Liver (tissue), 9 donors: ENCODE results near the gene RETREG1. TPM values are rescaled to one million over a fixed set of nuclear protein-coding genes. Genes with fewer than 3 reads are reported as not detected.

Experiments used
- DNase-seq: peaks from one replicate; pipeline ENCODE4 v3.0.0-alpha.2; 2017; ENCODE audit warnings: low spot score
- H3K27ac ChIP-seq, 2 donors: one replicate each; pipeline ENCODE4 v1.7.0; 2013; ENCODE audit warnings: inconsistent platforms in 2 of 2, low read length in 2 of 2, control low read depth in 1 of 2, low read depth in 1 of 2, mild to moderate bottlenecking in 1 of 2
- H3K27me3 ChIP-seq, 4 donors: one replicate each; pipeline versions ENCODE4 v1.6.1 to v1.7.0; 2013; ENCODE audit warnings: low read length in 3 of 4, inconsistent platforms in 1 of 4, mild to moderate bottlenecking in 1 of 4, moderate library complexity in 1 of 4; ENCODE audit not compliant: control insufficient read depth in 4 of 4, insufficient read depth in 4 of 4
- H3K36me3 ChIP-seq, 4 donors: one replicate each; pipeline versions ENCODE4 v1.6.1 to v1.7.0; 2013; ENCODE audit warnings: low read length in 3 of 4, mild to moderate bottlenecking in 3 of 4, low read depth in 1 of 4, moderate library complexity in 1 of 4; ENCODE audit not compliant: control insufficient read depth in 4 of 4, insufficient read depth in 3 of 4
- H3K4me1 ChIP-seq, 4 donors: one replicate each; pipeline versions ENCODE4 v1.6.1 to v1.7.0; 2013; ENCODE audit warnings: low read length in 3 of 4, mild to moderate bottlenecking in 3 of 4, moderate library complexity in 1 of 4; ENCODE audit not compliant: control insufficient read depth in 4 of 4, insufficient read depth in 4 of 4
- H3K4me3 ChIP-seq, 3 donors: one replicate each; pipeline versions ENCODE4 v1.6.1 to v1.7.0; 2013; ENCODE audit warnings: low read length in 3 of 3, control low read depth in 1 of 3, low read depth in 1 of 3, mild to moderate bottlenecking in 1 of 3
- H3K9ac ChIP-seq, 2 donors: one replicate each; pipeline ENCODE4 v1.7.0; 2013; ENCODE audit warnings: low read length in 2 of 2, mild to moderate bottlenecking in 2 of 2, moderate library complexity in 2 of 2, control low read depth in 1 of 2, low read depth in 1 of 2
- H3K9me3 ChIP-seq, 4 donors: one replicate each; pipeline versions ENCODE4 v1.6.1 to v1.7.0; 2013; ENCODE audit warnings: low read length in 3 of 4; ENCODE audit not compliant: control insufficient read depth in 4 of 4
- ATF3 ChIP-seq: IDR thresholded peaks from 2 replicates; pipeline ENCODE4 v1.6.1; 2016; ENCODE audit warnings: antibody characterized with exemption
- CTCF ChIP-seq: fragments of 150-350 bp; IDR thresholded peaks from 2 replicates; pipeline ENCODE4 v1.5.1; 2017; ENCODE audit warnings: improper control_type of control experiment, low read depth, low read length; ENCODE audit not compliant: missing input control
- EGR1 ChIP-seq, 2 donors: IDR thresholded peaks; 2 replicates each; pipeline ENCODE4 v1.6.1; 2016 to 2018; ENCODE audit warnings: antibody characterized with exemption in 2 of 2, low read depth in 2 of 2
- FOXA1 ChIP-seq: IDR thresholded peaks from 2 replicates; pipeline ENCODE4 v1.6.1; 2016; ENCODE audit warnings: antibody characterized with exemption
- FOXA2 ChIP-seq: IDR thresholded peaks from 2 replicates; pipeline ENCODE4 v1.6.1; 2016; ENCODE audit warnings: antibody characterized with exemption
- GABPA ChIP-seq, 2 donors: IDR thresholded peaks in 1 of 2; conservative IDR thresholded peaks in 1 of 2; 2 replicates each; pipeline ENCODE4 v1.6.1; 2016; ENCODE audit warnings: antibody characterized with exemption in 2 of 2, mild to moderate bottlenecking in 1 of 2, moderate library complexity in 1 of 2
- HNF4A ChIP-seq, 2 donors: conservative IDR thresholded peaks; 2 replicates each; pipeline ENCODE4 v1.6.1; 2016; ENCODE audit warnings: antibody characterized with exemption in 2 of 2, mild to moderate bottlenecking in 2 of 2
- HNF4G ChIP-seq: IDR thresholded peaks from 2 replicates; pipeline ENCODE4 v1.6.1; 2016; ENCODE audit warnings: antibody characterized with exemption
- JUND ChIP-seq, 2 donors: IDR thresholded peaks; 2 replicates each; pipeline ENCODE4 v1.6.1; 2016; ENCODE audit warnings: antibody characterized with exemption in 2 of 2
- NR2F2 ChIP-seq: IDR thresholded peaks from 2 replicates; pipeline ENCODE4 v1.6.1; 2016; ENCODE audit warnings: antibody characterized with exemption
- RAD21 ChIP-seq, 2 donors: IDR thresholded peaks; 2 replicates each; pipeline ENCODE4 v1.6.1; 2016; ENCODE audit warnings: antibody characterized with exemption in 2 of 2, mild to moderate bottlenecking in 2 of 2
- RXRA ChIP-seq, 2 donors: IDR thresholded peaks; 2 replicates each; pipeline ENCODE4 v1.6.1; 2017 to 2018; ENCODE audit warnings: antibody characterized with exemption in 2 of 2, mild to moderate bottlenecking in 1 of 2
- SP1 ChIP-seq: IDR thresholded peaks from 2 replicates; pipeline ENCODE4 v1.6.1; 2018; ENCODE audit warnings: antibody characterized with exemption, mild to moderate bottlenecking
- TAF1 ChIP-seq: conservative IDR thresholded peaks from 2 replicates; pipeline ENCODE4 v1.6.1; 2016; ENCODE audit warnings: antibody characterized with exemption, mild to moderate bottlenecking
- YY1 ChIP-seq: IDR thresholded peaks from 2 replicates; pipeline ENCODE4 v1.6.1; 2016; ENCODE audit warnings: antibody characterized with exemption, mild to moderate bottlenecking
- ZBTB33 ChIP-seq: IDR thresholded peaks from 2 replicates; pipeline ENCODE4 v1.6.1; 2016; ENCODE audit warnings: antibody characterized with exemption
- WGBS: extraction: QIAGEN DNeasy Blood & Tissue Kit; methylation state at CpG from one replicate; pipeline ENCODE4 v1.1.7; 2013; 5-methylcytosine and 5-hydroxymethylcytosine counted together
- polyA plus RNA-seq, 2 donors: library from polyadenylated mRNA; stranded (reverse) in 1 of 2; unstranded in 1 of 2; fragments of 200-250 nt in 1 of 2; fragments of >200 nt in 1 of 2; fragmentation: Nextera tagmentation in 1 of 2; extraction: Ambion mirVana in 1 of 2; gene quantifications; one replicate each; pipeline versions ENCODE4 v1.2.1 to v1.2.3, GENCODE V29; 2013 to 2015
- total RNA-seq, 2 donors: library from RNA; depleted of rRNA; stranded (reverse); fragments of >200 nt; gene quantifications; one replicate each; pipeline ENCODE4 v1.2.3, GENCODE V29; 2014
- TF ChIP-seq, protein P1 (sequence below): IDR thresholded peaks from 2 replicates; pipeline ENCODE4 v1.6.1; 2016; ENCODE audit warnings: antibody characterized with exemption, mild to moderate bottlenecking
- TF ChIP-seq, protein P2 (sequence below): IDR thresholded peaks from 2 replicates; pipeline ENCODE4 v1.6.1; 2016; ENCODE audit warnings: antibody characterized with exemption
- donor health status: healthy.
- donor health status: healthy.
- donor health status: healthy.
- donor health status: healthy.
- donor health status: healthy.

Gene RETREG1
- total and polyA plus RNA-seq, 4 donors, result 0.70 to 28.1 (median 4.2) TPM

- no peak overlapping the region for H3K4me3 ChIP-seq
- peaks cover 7 to 34% (median 27%) of the 10 kb centered on the region in 4 donors for H3K4me1 ChIP-seq
- peak overlapping the region; percentile 43 to 68 for H3K27ac ChIP-seq
- no peak for DNase-seq
- WGBS, result 29% methylated on average over 10 of the region's 10 CpGs
- H3K9me3 ChIP-seq, result no peaks in the 10 kb centered on the region
- peak; percentile 67 for TF ChIP-seq FOXA2
- no peak for TF ChIP-seq EGR1 (IDR thresholded peaks at IDR 0.05; ENCODE audit: low read depth in 2 of 2)
- TF ChIP-seq RAD21 (IDR thresholded peaks at IDR 0.05), result peak in 1 of 2 donors; percentile 31
- TF ChIP-seq, protein P1, sequence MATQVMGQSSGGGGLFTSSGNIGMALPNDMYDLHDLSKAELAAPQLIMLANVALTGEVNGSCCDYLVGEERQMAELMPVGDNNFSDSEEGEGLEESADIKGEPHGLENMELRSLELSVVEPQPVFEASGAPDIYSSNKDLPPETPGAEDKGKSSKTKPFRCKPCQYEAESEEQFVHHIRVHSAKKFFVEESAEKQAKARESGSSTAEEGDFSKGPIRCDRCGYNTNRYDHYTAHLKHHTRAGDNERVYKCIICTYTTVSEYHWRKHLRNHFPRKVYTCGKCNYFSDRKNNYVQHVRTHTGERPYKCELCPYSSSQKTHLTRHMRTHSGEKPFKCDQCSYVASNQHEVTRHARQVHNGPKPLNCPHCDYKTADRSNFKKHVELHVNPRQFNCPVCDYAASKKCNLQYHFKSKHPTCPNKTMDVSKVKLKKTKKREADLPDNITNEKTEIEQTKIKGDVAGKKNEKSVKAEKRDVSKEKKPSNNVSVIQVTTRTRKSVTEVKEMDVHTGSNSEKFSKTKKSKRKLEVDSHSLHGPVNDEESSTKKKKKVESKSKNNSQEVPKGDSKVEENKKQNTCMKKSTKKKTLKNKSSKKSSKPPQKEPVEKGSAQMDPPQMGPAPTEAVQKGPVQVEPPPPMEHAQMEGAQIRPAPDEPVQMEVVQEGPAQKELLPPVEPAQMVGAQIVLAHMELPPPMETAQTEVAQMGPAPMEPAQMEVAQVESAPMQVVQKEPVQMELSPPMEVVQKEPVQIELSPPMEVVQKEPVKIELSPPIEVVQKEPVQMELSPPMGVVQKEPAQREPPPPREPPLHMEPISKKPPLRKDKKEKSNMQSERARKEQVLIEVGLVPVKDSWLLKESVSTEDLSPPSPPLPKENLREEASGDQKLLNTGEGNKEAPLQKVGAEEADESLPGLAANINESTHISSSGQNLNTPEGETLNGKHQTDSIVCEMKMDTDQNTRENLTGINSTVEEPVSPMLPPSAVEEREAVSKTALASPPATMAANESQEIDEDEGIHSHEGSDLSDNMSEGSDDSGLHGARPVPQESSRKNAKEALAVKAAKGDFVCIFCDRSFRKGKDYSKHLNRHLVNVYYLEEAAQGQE, result no peak
- TF ChIP-seq ZBTB33, result no peak
- TF ChIP-seq FOXA1, result peak; percentile 52
- no peak for TF ChIP-seq ATF3
- TF ChIP-seq TAF1, result no peak
- peak; percentile 67 to 80 for TF ChIP-seq RXRA (IDR thresholded peaks at IDR 0.05)
- peak in 1 of 2 donors; percentile 29 for TF ChIP-seq JUND (IDR thresholded peaks at IDR 0.05)
- TF ChIP-seq YY1, result peak; percentile 49
- TF ChIP-seq, protein P2, sequence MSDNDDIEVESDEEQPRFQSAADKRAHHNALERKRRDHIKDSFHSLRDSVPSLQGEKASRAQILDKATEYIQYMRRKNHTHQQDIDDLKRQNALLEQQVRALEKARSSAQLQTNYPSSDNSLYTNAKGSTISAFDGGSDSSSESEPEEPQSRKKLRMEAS, result peak; percentile 17
- TF ChIP-seq CTCF, result no peak
- peak; percentile 44 for TF ChIP-seq NR2F2
- peak in 1 of 2 donors; percentile 12 for TF ChIP-seq GABPA (IDR thresholded peaks at IDR 0.05 in 1 of 2, conservative IDR thresholded peaks at IDR 0.05 in 1 of 2)
- TF ChIP-seq HNF4G, result peak; percentile 30
- peak; percentile 87 for TF ChIP-seq SP1
- peak; percentile 56 to 73 for TF ChIP-seq HNF4A (conservative IDR thresholded peaks at IDR 0.05)
- H3K9ac ChIP-seq, result no peak overlapping the region
- H3K36me3 ChIP-seq, result no peaks in the 10 kb centered on the region
- no peaks in the 10 kb centered on the region for H3K27me3 ChIP-seq
Observed at GRCh38 chr5:16588434-16589214, 28.2 kb downstream of the RETREG1 start.
